Measurements from ENCODE around the gene ITGB7.

ITGB7 gene

GRCh38 chr12:53147653-53148052 is 59.4 kb downstream of the ITGB7 start:
- DNase-seq (ENCODE audit: low spot score) = no peak

GRCh38 chr12:53147181-53147580 is 59.9 kb downstream of the ITGB7 start:
- no peak for DNase-seq (ENCODE audit: low spot score)

- DNase-seq (ENCODE audit: low spot score) = no peak
Measured at GRCh38 chr12:53145383-53146260, 61.4 kb downstream of the ITGB7 start.

GRCh38 chr12:53143355-53143754 is 63.7 kb downstream of the ITGB7 start:
- no peak for DNase-seq (ENCODE audit: low spot score)

Data from left forelimb (tissue), 1 donor.